ENCODE measurements around the gene ZCCHC14.

DNA sequence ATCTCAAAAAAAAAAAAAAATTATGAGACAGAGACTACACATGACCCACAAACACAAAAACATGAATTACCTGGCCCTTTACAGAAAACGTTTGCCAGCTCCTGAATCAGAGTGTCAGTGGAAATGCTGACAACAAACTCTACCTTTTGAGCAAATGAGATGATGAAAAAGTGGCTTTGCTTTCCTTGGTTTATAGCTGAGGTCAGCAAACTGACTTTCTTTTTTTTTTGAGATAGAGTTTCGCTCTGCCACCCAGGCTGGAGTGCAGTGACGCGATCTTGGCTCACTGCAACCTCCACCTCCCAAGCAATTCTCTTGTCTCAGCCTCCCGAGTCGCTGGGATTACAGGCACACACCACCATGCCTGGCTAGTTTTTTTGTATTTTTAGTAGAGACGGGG is 46.3 kb downstream of the ZCCHC14 start:
- TF ChIP-seq POLR2AphosphoS5 (IDR thresholded peaks at IDR 0.05; ENCODE audit: low read depth, low read length) (no peak), SPI1 (IDR thresholded peaks at IDR 0.05; ENCODE audit: low read depth, low read length) (no peak), POLR2A (IDR thresholded peaks at IDR 0.05; ENCODE audit: low read depth, low read length) (no peak), TAF1 (IDR thresholded peaks at IDR 0.05; ENCODE audit: low read depth, low read length) (no peak), POU2F2 (IDR thresholded peaks at IDR 0.05; ENCODE audit: low read depth, low read length) (no peak), PAX5 (IDR thresholded peaks at IDR 0.05; ENCODE audit: insufficient read depth, low read length, severe bottlenecking) (no peak)
